Limb (tissue), 2 donors: ENCODE results near the gene C17orf107.
A peak's percentile ranks its signal among the peaks of the same experiment; 100 is the strongest.
"Not testable (repeated sequence)": the region's sequence is repeated elsewhere in the genome, so short reads cannot be mapped to it uniquely, and the experiment has no call there.

Experiments used
- DNase-seq, 2 donors: peaks; one replicate each; pipeline ENCODE4 v3.0.0-alpha.2; 2016; ENCODE audit errors: extremely low spot score in 2 of 2

The C17orf107 gene

DNA sequence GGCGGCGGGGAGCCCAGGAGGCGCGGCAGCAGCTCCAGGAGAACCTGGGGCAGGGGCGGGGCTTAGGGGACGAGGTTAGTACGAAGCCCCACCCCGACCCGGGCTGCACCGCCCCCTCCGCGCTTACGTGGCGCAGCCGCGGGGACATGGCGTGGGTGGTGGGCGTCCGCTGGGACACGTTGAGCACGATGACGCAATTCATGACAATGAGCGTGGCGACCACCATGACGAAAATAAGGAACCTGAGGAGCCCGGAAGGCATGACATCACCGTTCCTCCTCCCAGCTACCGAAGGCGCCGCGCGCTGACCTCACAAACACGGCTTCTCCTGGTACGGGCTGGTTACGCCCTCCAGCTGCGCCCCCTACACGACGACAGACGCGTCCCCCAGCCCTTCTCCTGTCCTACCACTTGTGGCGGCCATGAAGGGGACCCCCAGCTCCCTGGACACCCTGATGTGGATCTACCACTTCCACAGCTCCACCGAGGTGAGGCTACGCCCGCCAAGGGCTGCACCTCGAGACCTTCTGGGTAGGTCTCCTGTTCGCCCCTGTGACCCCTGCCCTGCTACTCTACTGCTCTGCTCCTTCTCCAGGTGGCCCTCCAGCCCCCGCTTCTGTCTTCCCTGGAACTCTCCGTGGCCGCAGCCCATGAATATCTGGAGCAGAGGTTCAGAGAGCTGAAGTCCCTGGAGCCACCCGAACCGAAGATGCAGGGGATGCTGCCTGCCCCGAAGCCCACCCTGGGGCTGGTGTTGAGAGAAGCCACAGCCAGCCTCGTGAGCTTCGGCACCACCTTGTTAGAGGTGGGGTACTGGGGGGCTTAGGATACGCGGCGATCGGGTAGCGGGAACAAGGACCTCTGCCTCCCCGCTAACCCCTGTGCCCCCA, at the start of gene C17orf107:
TSS of gene C17orf107 (plus strand) at position 196 of the 890 bp plus-strand sequence. CDS start at position 423, 227 bp downstream.
- peak; percentile 62 to 89 for DNase-seq

DNA sequence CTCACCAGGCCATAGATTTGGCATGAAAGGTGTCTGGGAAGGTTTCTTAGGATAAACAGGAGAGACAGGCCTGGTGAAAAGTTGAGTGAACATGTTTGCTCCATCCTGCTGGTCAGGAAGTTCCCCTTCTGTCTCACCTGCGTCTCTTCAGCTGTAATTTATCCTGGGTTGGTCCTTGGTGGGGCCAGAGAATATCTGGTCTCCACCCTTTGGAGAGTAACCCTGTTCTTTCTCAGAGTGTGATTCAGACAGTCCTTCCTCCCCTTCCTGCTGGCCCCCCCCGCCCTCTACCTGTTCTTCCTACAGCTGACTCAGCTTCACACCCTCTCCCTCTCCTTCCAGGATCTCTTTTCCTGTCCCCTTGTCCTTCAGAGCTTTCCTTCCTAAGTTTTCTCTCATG, 49.1 kb upstream of the C17orf107 start:
- no peak for DNase-seq

- no peak for DNase-seq
Measured at GRCh38 chr17:4851084-4851483, 48.3 kb upstream of the C17orf107 start.

- no peak for DNase-seq
Measured at GRCh38 chr17:4852567-4853207, 46.6 kb upstream of the C17orf107 start.

DNA sequence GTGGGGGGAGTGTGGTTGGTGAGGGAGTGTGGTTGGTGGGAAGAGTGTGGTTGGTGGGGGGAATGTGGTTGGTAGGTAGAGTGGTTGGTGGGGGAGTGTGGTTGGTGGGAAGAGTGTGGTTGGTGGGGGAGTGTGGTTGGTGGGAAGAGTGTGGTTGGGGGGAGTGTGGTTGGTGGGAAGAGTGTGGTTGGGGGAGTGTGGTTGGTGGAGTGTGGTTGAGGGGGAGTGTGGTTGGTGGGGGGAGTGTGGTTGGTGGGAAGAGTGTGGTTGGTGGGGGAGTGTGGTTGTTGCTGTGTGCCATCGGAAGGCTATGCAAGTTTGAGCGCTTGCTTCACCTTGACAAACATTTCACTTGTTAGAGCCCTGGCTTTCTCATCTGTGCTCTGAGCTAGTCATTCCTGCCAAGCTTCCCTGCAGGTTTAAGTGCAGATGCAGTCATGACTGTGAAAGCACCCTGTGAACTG, 46.1 kb upstream of the C17orf107 start:
- no peak for DNase-seq

DNA sequence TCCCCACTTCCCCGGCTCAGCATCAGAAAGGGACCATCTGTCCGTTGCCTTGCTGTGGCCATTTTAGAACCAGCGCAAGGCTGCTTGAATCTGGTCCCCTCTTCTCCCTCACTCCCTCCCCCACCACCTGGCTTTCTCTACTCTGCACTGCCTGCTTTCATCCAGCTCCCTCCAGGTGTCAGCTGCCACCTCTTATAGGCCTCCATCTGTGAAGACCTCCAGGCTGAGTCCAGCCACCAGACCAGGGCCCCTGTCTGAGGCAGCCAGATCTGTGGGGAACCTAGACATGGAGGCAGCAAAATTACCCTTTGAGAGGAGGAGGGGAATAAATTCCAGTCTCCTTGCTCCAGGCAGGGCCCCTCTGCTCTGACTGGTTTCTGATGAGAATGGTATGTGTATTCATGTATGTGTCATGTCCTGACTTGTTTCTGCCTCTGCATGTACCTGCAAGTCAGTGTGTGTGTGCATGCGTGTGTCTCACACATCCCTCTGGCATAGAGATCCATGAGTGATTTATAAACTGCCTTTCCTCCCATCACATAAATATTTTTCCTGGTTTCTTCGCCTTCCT, 45.1 kb upstream of the C17orf107 start:
- DNase-seq = peak in 1 of 2 donors; percentile 33

GRCh38 chr17:4856271-4856936, 42.9 kb upstream of the C17orf107 start:
- DNase-seq = no peak

DNA sequence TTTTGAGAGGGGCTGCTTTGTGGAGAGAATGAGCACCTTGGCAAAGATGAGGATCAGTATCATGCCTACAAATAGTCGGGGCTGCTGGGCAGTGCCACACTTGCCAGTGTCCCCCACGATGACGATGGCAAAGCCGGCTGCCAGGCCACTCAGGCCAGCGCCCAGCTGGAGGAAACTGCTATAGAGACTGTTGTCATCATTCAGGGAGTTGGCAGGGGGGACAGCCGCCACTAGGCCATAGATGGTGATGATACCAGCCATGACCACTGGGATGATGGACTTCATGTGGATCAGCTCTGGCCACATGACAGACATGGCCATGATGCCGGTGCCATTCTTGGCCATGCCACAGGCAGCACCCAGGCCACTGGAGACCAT, 42.4 kb upstream of the C17orf107 start:
- no peak for DNase-seq

- DNase-seq = not testable (repeated sequence)
Measured at GRCh38 chr17:4857347-4857746, 42.0 kb upstream of the C17orf107 start.

DNA sequence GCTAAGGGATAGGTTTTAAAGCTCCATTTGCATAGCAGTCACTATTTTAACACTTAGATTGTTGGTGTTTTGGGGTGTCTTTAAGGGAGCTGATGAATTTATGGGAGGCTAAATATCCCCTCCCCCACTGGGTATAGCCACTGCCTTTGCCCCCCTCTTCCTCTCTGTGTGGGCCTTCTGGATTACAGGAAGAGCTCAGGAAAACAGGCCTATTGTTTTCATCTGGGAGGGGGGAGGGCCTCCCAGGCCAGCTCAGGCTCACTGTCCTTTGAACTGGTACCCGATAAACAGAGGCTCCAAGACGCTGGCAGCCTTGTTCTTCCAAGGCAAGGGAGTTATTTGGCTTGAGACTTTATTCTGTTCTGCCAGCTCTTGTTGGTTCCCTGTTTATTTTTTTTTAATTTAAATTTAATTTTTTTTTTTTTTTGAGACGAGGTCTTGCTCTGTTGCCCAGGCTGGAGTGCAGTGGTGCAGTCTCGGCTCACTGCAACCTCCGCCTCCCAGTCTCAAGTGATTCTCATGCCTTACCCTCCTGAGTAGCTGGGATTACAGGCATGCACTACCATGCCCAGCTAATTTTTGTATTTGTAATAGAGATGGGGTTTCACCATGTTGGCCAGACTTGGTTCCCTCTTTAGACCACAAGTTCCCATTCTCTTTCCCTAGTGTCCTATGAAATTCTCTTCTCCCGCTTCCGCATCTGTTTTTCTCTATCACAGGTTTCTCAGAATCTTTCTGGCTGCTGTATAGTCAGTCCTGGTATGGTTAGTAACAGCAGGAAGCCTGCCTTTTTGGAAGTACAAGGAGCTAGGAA, 41.1 kb upstream of the C17orf107 start:
- DNase-seq = no peak

- DNase-seq = no peak
Measured at GRCh38 chr17:4858882-4859260, 40.5 kb upstream of the C17orf107 start.

GRCh38 chr17:4859816-4860625, 39.3 kb upstream of the C17orf107 start:
- no peak for DNase-seq

DNA sequence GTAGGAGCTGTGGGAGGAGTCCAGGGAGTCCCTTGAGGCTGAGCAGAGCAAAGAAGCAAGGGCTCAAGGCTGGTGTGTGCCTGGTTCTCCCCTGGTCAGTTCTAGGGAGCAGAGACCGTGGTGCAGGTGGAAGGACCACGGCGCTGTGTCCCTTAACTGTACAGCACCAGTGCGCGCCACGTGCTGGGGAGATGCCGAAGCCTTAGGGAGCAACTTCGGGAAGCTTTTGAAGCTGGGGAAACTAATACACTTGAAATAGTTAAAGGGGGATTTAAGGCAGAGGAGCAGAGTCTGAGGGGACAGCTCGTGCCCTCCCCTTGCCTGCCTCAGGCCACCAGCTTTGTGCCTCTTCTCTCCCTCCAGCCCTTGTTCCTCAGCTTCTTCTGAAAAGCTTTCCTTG, 38.7 kb upstream of the C17orf107 start:
- DNase-seq = no peak

- DNase-seq = no peak
Measured at GRCh38 chr17:4861052-4861451, 38.3 kb upstream of the C17orf107 start.

DNA sequence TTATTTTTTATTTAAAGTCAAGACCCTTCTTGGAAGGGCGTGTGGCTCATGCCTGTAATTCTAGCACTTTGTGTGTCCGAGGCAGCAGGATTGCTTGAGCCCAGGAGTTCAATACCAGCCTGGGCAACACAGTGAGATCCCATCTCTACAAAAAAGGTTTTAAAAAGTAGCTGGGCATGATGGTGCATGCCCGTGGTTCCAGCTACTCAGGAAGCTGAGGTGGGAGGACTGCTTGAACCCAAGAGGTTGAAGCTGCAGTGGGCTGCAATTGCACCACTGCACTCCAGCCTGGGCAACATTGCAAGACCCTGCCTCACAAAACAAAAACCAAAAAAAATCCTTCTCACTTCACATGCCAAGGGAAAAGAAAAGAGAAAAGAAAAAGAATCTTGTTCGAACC, 36.6 kb upstream of the C17orf107 start:
- DNase-seq = no peak

DNA sequence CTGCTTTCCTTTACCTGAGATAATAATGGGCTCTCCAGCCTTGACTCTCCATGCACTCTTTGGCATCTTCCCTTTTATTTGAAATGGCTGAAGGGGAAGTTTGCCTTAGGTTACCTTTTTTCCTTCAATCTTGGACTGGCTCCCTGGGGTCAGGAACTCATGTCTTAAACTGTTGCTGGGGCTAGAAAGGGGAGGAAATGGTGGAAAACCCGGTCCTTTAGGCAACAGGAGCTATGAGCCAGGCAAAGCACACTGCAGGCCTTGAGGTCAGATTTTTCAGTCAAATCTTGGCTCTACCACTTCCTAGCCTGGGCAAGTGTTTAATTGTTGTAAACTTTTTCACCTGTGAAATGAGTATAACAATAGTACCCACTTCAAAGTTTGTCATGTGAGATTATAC, 36.0 kb upstream of the C17orf107 start:
- no peak for DNase-seq

- not testable (repeated sequence) for DNase-seq
Measured at GRCh38 chr17:4867535-4867934, 31.8 kb upstream of the C17orf107 start.

DNA sequence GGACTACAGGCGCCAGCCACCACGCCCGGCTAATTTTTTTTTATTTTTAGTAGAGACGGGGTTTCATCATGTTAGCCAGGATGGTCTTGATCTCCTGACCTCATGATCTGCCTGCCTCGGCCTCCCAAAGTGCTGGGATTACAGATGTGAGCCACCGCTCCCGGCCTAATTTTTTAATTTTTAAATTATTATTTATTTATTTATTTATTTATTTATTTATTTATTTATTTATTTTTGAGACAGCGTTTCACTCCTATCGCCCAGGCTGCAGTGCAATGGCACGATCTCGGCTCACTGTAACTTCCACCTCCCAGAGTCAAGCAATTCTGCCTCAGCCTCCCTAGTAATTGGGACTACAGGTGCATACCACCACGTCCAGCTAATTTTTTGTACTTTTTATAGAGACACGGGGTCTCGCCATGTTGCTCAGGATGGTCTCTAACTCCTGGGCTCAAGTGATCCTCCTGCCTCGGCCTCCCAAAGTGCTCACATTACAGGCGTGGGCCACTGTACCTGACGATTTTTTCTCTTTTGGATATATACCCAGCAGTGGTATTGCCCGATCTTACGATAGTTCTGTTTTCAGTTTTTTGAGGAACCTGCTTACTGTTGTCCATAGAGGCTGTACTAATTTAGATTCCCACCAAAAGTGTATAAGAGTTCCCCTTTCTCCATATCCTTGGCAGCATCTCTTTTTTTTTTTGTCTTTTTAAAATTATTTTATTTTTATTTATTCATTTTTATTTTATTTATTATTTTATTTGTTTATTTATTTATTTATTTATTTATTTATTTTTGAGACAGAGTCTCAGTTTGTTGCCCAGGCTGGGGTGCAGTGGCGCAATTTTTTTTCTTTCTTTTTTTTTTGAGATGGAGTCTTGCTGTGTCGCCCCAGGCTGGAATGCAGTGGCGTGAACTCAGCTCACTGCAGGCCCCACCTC, 30.0 kb upstream of the C17orf107 start:
- DNase-seq = not testable (repeated sequence)

DNA sequence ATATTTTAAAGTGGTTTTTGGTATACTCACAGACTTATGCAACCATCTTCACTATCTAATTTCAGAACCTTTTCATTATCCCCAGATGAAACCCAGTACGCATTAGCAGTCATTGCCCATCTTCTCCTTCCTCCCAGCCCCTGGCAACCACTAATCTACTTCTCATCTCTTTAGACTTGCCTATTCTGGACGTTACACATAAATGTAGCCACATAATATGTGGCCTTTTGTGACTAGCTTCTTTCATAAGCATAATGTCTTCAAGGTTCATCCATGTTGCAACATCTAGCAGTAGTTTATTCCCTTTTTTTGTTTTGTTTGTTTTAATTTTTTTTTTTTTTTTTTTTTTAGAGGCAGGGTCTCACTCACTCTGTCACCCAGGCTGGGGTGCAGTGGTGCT, 28.5 kb upstream of the C17orf107 start:
- DNase-seq = no peak
